SK-N-SH (cell line): Measurements from ENCODE around the gene MCAM. TPM values are rescaled to one million over a fixed set of nuclear protein-coding genes. Genes with fewer than 3 reads are reported as not detected.

Source experiments
- CTCF ChIA-PET: fragments of 300-600, 350-600 bp; formaldehyde crosslinking; extraction: SDS; loops from one replicate; lab custom pipeline; 2021; lab: Yijun Ruan, JAX
- POLR2A ChIA-PET: fragments of 350-600 bp; sonication (Branson Sonifier 250); formaldehyde crosslinking; extraction: SDS; loops from one replicate; lab custom pipeline; 2020; ENCODE audit warnings: antibody characterized with exemption, inconsistent platforms; lab: Yijun Ruan, JAX
- DNase-seq: peaks from one replicate; pipeline ENCODE4 v3.0.0; 2012
- H2AFZ ChIP-seq: fragments of 200-600 bp; sonication (generic); 2 replicates; pipeline ENCODE4 v1.8.1; 2016; ENCODE audit warnings: antibody characterized with exemption, mild to moderate bottlenecking, low read depth
- H3F3A ChIP-seq: fragments of 200-600 bp; sonication (generic); replicated peaks from 2 replicates; pipeline ENCODE3; 2016; ENCODE audit warnings: antibody characterized with exemption, mild to moderate bottlenecking; ENCODE audit not compliant: insufficient read depth
- H3K27ac ChIP-seq, 2 experiments: fragments of 200-500 bp in 1 of 2; fragments of 200-600 bp in 1 of 2; sonication (Bioruptor generic) in 1 of 2; sonication (generic), shearing (Covaris generic) in 1 of 2; 2 replicates each; pipeline versions ENCODE4 v1.5.1 to v1.6.1; 2014 to 2016; ENCODE audit warnings: low read depth in 2 of 2, inconsistent platforms in 1 of 2, low read length in 1 of 2, mild to moderate bottlenecking in 1 of 2, mixed read lengths in 1 of 2
- H3K27me3 ChIP-seq: fragments of 200-600 bp; sonication (generic), shearing (Covaris generic); 2 replicates; pipeline ENCODE4 v1.6.1; 2016; ENCODE audit warnings: mixed run types; ENCODE audit not compliant: insufficient read depth
- H3K36me3 ChIP-seq, 2 experiments: fragments of 200-500 bp in 1 of 2; fragments of 200-600 bp in 1 of 2; sonication (Bioruptor generic) in 1 of 2; sonication (generic) in 1 of 2; replicated peaks in 1 of 2; 2 replicates each; pipeline versions ENCODE3 to v1.5.1; 2014 to 2016; ENCODE audit warnings: low read length in 1 of 2, mild to moderate bottlenecking in 1 of 2; ENCODE audit not compliant: insufficient read depth in 2 of 2, control insufficient read depth in 1 of 2
- H3K4me1 ChIP-seq, 2 experiments: fragments of 200-500 bp in 1 of 2; fragments of 200-600 bp in 1 of 2; sonication (Bioruptor generic) in 1 of 2; sonication (generic), shearing (Covaris generic) in 1 of 2; 2 replicates each; pipeline versions ENCODE4 v1.5.1 to v1.6.1; 2014 to 2016; ENCODE audit warnings: low read depth in 1 of 2, low read length in 1 of 2, mixed run types in 1 of 2; ENCODE audit not compliant: insufficient read depth in 2 of 2, control insufficient read depth in 1 of 2
- H3K4me2 ChIP-seq: fragments of 200-600 bp; sonication (generic), shearing (Covaris generic); 2 replicates; pipeline ENCODE4 v1.6.1; 2017; ENCODE audit warnings: mixed run types
- H3K4me3 ChIP-seq, 2 experiments: fragments of 200-500 bp in 1 of 2; fragments of 200-600 bp in 1 of 2; sonication (Bioruptor generic) in 1 of 2; sonication (generic), shearing (Covaris generic) in 1 of 2; 2 replicates each; pipeline versions ENCODE4 v1.5.1 to v1.8.1; 2014 to 2016; ENCODE audit warnings: low read depth in 2 of 2, inconsistent platforms in 1 of 2, low read length in 1 of 2, mild to moderate bottlenecking in 1 of 2, mixed read lengths in 1 of 2, moderate library complexity in 1 of 2
- H3K79me2 ChIP-seq: fragments of 200-600 bp; sonication (generic); 2 replicates; pipeline ENCODE4 v1.8.1; 2017; ENCODE audit warnings: mild to moderate bottlenecking; ENCODE audit not compliant: insufficient read depth
- H3K9ac ChIP-seq: fragments of 200-600 bp; sonication (generic); 2 replicates; pipeline ENCODE4 v1.6.1; 2017; ENCODE audit warnings: mixed run types
- H3K9me2 ChIP-seq: fragments of 200-600 bp; sonication (generic); 2 replicates; pipeline ENCODE4 v1.6.1; 2017; ENCODE audit warnings: mixed run types
- H3K9me3 ChIP-seq: fragments of 200-600 bp; sonication (generic); 2 replicates; pipeline ENCODE4 v1.6.1; 2017; ENCODE audit warnings: mixed run types, mild to moderate bottlenecking, moderate library complexity
- H4K20me1 ChIP-seq: fragments of 200-600 bp; sonication (generic); 2 replicates; pipeline ENCODE4 v1.6.1; 2017; ENCODE audit warnings: mild to moderate bottlenecking, mixed run types; ENCODE audit not compliant: insufficient read depth
- CHD2 ChIP-seq: fragments of 150-350 bp; IDR thresholded peaks from 2 replicates; pipeline ENCODE4 v1.6.1; 2018; ENCODE audit warnings: low read length; ENCODE audit not compliant: partially characterized antibody
- CTCF ChIP-seq: fragments of 200-600 bp; sonication (generic); IDR thresholded peaks from 2 replicates; pipeline ENCODE4 v1.6.1; 2017; ENCODE audit warnings: antibody characterized with exemption, mild to moderate bottlenecking, moderate library complexity
- EP300 ChIP-seq, 2 experiments: IDR thresholded peaks; 2 replicates each; pipeline versions ENCODE4 v1.4.0 to v1.6.1; 2012; ENCODE audit warnings: borderline replicate concordance in 1 of 2, low read depth in 1 of 2, low read length in 1 of 2
- EZH2phosphoT487 ChIP-seq: fragments of 200-600 bp; sonication (generic); IDR thresholded peaks from 2 replicates; pipeline ENCODE4 v1.6.1; 2017; ENCODE audit warnings: low read depth, mixed run types, mild to moderate bottlenecking, antibody characterized with exemption, moderate library complexity, borderline replicate concordance
- FOSL2 ChIP-seq: IDR thresholded peaks from 2 replicates; pipeline ENCODE4 v1.4.0; 2012; ENCODE audit warnings: low read depth, mild to moderate bottlenecking, moderate library complexity, borderline replicate concordance
- FOXM1 ChIP-seq: IDR thresholded peaks from 2 replicates; pipeline ENCODE4 v1.4.0; 2012; ENCODE audit warnings: low read depth, mild to moderate bottlenecking
- IRF3 ChIP-seq: fragments of 150-350 bp; IDR thresholded peaks from 2 replicates; pipeline ENCODE4 v1.6.1; 2016; ENCODE audit warnings: mild to moderate bottlenecking, low read depth, low read length
- JUND ChIP-seq: IDR thresholded peaks from 2 replicates; pipeline ENCODE4 v1.4.0; 2012
- MXI1 ChIP-seq: IDR thresholded peaks from 2 replicates; pipeline ENCODE4 v1.6.1; 2012; ENCODE audit warnings: mild to moderate bottlenecking, low read depth, low read length, improper control_type of control experiment
- NFIC ChIP-seq: IDR thresholded peaks from 2 replicates; pipeline ENCODE4 v1.4.0; 2012; ENCODE audit warnings: borderline replicate concordance
- RAD21 ChIP-seq: IDR thresholded peaks from 2 replicates; pipeline ENCODE4 v1.6.1; 2012; ENCODE audit warnings: mild to moderate bottlenecking, low read length
- RXRA ChIP-seq: IDR thresholded peaks from 2 replicates; pipeline ENCODE4 v1.4.0; 2012; ENCODE audit warnings: low read depth, mild to moderate bottlenecking, borderline replicate concordance
- SMC3 ChIP-seq: IDR thresholded peaks from 2 replicates; pipeline ENCODE4 v1.6.1; 2012; ENCODE audit warnings: low read depth, low read length, improper control_type of control experiment
- TAF1 ChIP-seq: IDR thresholded peaks from 2 replicates; pipeline ENCODE4 v1.6.1; 2012; ENCODE audit warnings: low read depth, mild to moderate bottlenecking, low read length, moderate library complexity, borderline replicate concordance
- TCF12 ChIP-seq: IDR thresholded peaks from 2 replicates; pipeline ENCODE4 v1.4.0; 2012
- USF1 ChIP-seq: IDR thresholded peaks from 2 replicates; pipeline ENCODE4 v1.4.0; 2012; ENCODE audit warnings: low read depth, borderline replicate concordance
- WGBS: methylation state at CpG from one replicate; pipeline ENCODE4 v1.1.6; 2017; ENCODE audit warnings: low lambda C conversion rate; 5-methylcytosine and 5-hydroxymethylcytosine counted together
- polyA plus RNA-seq, 3 experiments: library from polyadenylated mRNA; depleted of rRNA; stranded (reverse); fragments of >200 nt; gene quantifications; 2 replicates each; pipeline ENCODE4 v1.2.3, GENCODE V29; 2012

The MCAM gene
- polyA plus RNA-seq, 1 of the 3 experiments (the other 2 are of a cell fraction) = 22.8 TPM

- TF ChIP-seq CTCF (no peak), MXI1 (no peak), IRF3 (no peak)
These were observed 9.0 kb downstream of the MCAM start (continued) for GRCh38 chr11:119307974-119308373.

- Histone ChIP-seq H3K4me1 (no peaks in the 10 kb centered on the region), H3K9me2 (no peaks in the 10 kb centered on the region), H3K27ac (no peak overlapping the region; a peak in 2 of 4 replicates), H3K4me2 (no peak overlapping the region), H3K36me3 (peaks cover 18 to 48% of the 10 kb centered on the region in 2 experiments), H3K9ac (no peak overlapping the region), H3K4me3 (no peak overlapping the region), H4K20me1 (no peaks in the 10 kb centered on the region), H3F3A (peaks cover 15% of the 10 kb centered on the region), H2AFZ (no peak overlapping the region), H3K9me3 (no peaks in the 10 kb centered on the region), H3K27me3 (no peaks in the 10 kb centered on the region), H3K79me2 (no peaks in the 10 kb centered on the region)
- POLR2A ChIA-PET = no interaction called here
- TF ChIP-seq NFIC (no peak), RAD21 (peak; percentile 49), EZH2phosphoT487 (no peak)
- DNase-seq = peak; percentile 33
- no CpG with 5 or more reads among the region's 1 CpG for WGBS
- CTCF ChIA-PET = interaction anchor here (0.6 to 2.4 kb wide), 14 partner anchors 10 to 699 kb away, joined by 3 to 11 read pairs (median 3); partner anchors contain the start of gene MCAM
These were observed 9.7 kb downstream of the MCAM start for GRCh38 chr11:119307219-119307618.

- Histone ChIP-seq H3F3A (peaks cover 15% of the 10 kb centered on the region), H4K20me1 (no peaks in the 10 kb centered on the region), H2AFZ (no peak overlapping the region), H3K4me3 (no peak overlapping the region), H3K9ac (no peak overlapping the region), H3K4me1 (no peaks in the 10 kb centered on the region), H3K27ac (no peak overlapping the region; a peak in 1 of 4 replicates), H3K27me3 (no peaks in the 10 kb centered on the region), H3K9me2 (no peaks in the 10 kb centered on the region), H3K4me2 (no peak overlapping the region), H3K9me3 (no peaks in the 10 kb centered on the region), H3K79me2 (no peaks in the 10 kb centered on the region), H3K36me3 (peaks cover 23 to 56% of the 10 kb centered on the region in 2 experiments)
- CTCF ChIA-PET = interaction anchor here (0.8 to 2.4 kb wide), 6 partner anchors 11 to 101 kb away, joined by 3 to 11 read pairs (median 6); partner anchors contain the start of gene MCAM
- TF ChIP-seq FOSL2 = no peak
- TF ChIP-seq TCF12 = no peak
- TF ChIP-seq USF1 = no peak
- TF ChIP-seq TAF1 = no peak
- no peak for TF ChIP-seq EZH2phosphoT487
- TF ChIP-seq EP300 (IDR thresholded peaks at IDR 0.05; ENCODE audit: borderline replicate concordance in 1 of 2, low read depth in 1 of 2, low read length in 1 of 2) = no peak
- no peak for TF ChIP-seq FOXM1
- no peak for TF ChIP-seq SMC3
- TF ChIP-seq JUND = no peak
- TF ChIP-seq RXRA = no peak
- TF ChIP-seq CHD2 = no peak
- no peak for TF ChIP-seq NFIC
- POLR2A ChIA-PET = no interaction called here
- DNase-seq = no peak
- WGBS = 94% methylated on average over 5 of the region's 5 CpGs
These were observed 10.5 kb downstream of the MCAM start for GRCh38 chr11:119306373-119306890.
